B cell (primary cell): ENCODE measurements around the gene EZH2.

Experiments
- EZH2 ChIP-seq: IDR thresholded peaks from 2 replicates; pipeline ENCODE4 v1.6.1; 2012; ENCODE audit warnings: borderline replicate concordance, low read depth, mild to moderate bottlenecking, moderate library complexity, low read length; ENCODE audit not compliant: insufficient read depth, poor library complexity, severe bottlenecking
- TF ChIP-seq, protein P1 (sequence below): fragments of 200-600 bp; IDR thresholded peaks from one replicate; pipeline ENCODE4 v1.8.0; 2022; ENCODE audit warnings: antibody characterized with exemption, mild to moderate bottlenecking

DNA sequence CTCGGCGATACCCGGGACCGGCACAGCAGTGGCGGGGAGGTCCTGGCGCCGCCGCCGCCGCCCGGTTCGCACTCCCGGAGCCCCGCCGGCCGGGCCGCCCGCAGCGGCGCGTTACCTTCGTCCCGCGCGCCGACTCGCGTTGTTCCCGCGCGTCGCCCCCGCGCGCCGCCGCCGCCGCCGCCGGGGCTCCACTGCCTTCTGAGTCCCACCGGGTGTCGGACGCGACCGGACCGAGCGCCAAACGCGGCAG, at the start of gene EZH2:
- no peak for TF ChIP-seq EZH2
- TF ChIP-seq, protein P1, sequence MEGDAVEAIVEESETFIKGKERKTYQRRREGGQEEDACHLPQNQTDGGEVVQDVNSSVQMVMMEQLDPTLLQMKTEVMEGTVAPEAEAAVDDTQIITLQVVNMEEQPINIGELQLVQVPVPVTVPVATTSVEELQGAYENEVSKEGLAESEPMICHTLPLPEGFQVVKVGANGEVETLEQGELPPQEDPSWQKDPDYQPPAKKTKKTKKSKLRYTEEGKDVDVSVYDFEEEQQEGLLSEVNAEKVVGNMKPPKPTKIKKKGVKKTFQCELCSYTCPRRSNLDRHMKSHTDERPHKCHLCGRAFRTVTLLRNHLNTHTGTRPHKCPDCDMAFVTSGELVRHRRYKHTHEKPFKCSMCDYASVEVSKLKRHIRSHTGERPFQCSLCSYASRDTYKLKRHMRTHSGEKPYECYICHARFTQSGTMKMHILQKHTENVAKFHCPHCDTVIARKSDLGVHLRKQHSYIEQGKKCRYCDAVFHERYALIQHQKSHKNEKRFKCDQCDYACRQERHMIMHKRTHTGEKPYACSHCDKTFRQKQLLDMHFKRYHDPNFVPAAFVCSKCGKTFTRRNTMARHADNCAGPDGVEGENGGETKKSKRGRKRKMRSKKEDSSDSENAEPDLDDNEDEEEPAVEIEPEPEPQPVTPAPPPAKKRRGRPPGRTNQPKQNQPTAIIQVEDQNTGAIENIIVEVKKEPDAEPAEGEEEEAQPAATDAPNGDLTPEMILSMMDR: no peak
